ENCODE results near the gene LIMK1. TPM values are rescaled to one million over a fixed set of nuclear protein-coding genes. Genes with fewer than 3 reads are reported as not detected.

Gene LIMK1
- total and polyA plus RNA-seq, 9 donors, result 7.6 to 38.7 (median 28.8) TPM

DNA sequence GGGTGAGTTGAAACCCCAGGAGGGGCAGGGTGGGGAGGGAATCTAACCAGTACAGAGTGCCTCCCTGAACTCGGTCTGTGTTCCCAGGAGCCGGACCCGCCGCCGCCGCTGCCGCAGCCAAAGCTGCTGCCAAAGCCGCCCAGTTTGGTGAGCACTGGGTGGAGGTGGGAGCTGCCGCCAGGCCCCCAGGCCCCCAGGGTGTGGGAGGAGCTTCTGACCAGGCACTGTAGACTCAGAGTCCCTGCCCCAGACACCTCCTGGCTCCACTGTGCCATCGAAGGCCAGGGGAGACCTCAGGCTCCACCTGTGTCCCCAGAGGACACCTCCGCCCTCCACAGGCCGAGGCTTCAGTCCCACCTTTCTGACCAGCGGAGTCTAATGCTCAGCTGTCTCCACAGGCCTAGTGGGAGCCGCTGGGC is 20.4 kb upstream of the LIMK1 start:
- no peak for DNase-seq
- Histone ChIP-seq H3K27ac (peak overlapping the region in 1 of 2 donors; percentile 36), H3K9me3 (no peaks in the 10 kb centered on the region), H3K36me3 (no peaks in the 10 kb centered on the region), H3K27me3 (no peaks in the 10 kb centered on the region), H3K4me3 (no peak overlapping the region), H3K4me1 (ENCODE audit: insufficient read depth) (peaks cover 6% of the 10 kb centered on the region)
- TF ChIP-seq POLR2A (IDR thresholded peaks at IDR 0.05) (no peak), EP300 (IDR thresholded peaks at IDR 0.05) (no peak)
- TF ChIP-seq, protein P1, sequence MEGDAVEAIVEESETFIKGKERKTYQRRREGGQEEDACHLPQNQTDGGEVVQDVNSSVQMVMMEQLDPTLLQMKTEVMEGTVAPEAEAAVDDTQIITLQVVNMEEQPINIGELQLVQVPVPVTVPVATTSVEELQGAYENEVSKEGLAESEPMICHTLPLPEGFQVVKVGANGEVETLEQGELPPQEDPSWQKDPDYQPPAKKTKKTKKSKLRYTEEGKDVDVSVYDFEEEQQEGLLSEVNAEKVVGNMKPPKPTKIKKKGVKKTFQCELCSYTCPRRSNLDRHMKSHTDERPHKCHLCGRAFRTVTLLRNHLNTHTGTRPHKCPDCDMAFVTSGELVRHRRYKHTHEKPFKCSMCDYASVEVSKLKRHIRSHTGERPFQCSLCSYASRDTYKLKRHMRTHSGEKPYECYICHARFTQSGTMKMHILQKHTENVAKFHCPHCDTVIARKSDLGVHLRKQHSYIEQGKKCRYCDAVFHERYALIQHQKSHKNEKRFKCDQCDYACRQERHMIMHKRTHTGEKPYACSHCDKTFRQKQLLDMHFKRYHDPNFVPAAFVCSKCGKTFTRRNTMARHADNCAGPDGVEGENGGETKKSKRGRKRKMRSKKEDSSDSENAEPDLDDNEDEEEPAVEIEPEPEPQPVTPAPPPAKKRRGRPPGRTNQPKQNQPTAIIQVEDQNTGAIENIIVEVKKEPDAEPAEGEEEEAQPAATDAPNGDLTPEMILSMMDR (IDR thresholded peaks at IDR 0.05), result no peak
- intact Hi-C loops (cut with DNase I), result loop anchor here in 3 of 4 donors (10.0 kb wide), 3 partner anchors 102 to 342 kb away; no protein-coding TSS in a partner anchor
- 89 to 94% (median 90%) methylated on average over 14 of the region's 14 CpGs for WGBS, 3 donors

DNA sequence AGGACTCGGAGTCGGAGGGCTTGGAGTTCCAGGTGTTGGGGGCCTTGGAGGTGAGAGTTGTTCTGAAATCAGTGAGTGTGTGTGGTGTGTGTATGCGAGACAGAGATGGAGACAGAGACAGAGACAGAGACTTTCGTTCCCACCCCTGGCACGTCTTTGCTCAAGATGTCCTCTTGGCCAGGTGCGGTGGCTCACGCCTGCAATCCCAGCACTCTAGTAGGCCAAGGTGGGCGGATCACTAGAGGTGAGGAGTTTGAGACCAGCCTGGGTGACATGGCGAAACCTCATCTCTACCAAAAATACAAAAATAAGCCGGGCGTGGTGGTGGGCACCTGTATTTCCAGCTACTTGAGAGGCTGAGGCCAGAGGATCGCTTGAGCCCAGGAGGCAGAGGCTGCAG is 20.0 kb upstream of the LIMK1 start:
- TF ChIP-seq POLR2A (IDR thresholded peaks at IDR 0.05), result no peak
- TF ChIP-seq EP300 (IDR thresholded peaks at IDR 0.05), result no peak
- no peaks in the 10 kb centered on the region for H3K36me3 ChIP-seq
- no peak for DNase-seq
- H3K4me1 ChIP-seq (ENCODE audit: insufficient read depth), result peaks cover 6% of the 10 kb centered on the region
- H3K4me3 ChIP-seq, result no peak overlapping the region
- intact Hi-C loops (cut with DNase I), result loop anchor here in 3 of 4 donors (10.0 kb wide), 3 partner anchors 101 to 341 kb away; no protein-coding TSS in a partner anchor
- no peaks in the 10 kb centered on the region for H3K27me3 ChIP-seq
- no peak overlapping the region for H3K27ac ChIP-seq
- H3K9me3 ChIP-seq, result no peaks in the 10 kb centered on the region
- 92 to 97% (median 95%) methylated on average over 12 of the region's 12 CpGs for WGBS, 3 donors

DNA sequence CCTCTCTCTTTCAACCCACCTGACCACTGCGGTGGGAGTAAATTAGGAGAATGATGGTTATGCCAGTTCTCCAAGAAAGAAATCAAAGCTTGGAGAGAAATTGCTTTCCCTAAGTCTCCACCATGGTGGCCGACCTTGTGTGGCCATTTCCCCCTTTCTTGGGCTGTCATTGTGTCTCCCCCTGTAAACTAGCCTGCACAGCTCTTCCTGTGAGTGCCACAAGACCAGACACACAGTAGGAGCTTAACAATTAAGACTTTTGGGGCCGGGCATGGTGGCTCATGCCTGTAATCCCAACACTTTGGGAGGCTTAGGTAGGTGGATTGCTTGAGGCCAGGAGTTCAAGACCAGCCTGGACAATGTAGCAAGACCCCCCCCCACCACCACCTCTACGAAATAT is 18.9 kb upstream of the LIMK1 start:
- 81 to 93% (median 90%) methylated on average over 4 of the region's 4 CpGs for WGBS, 3 donors
- intact Hi-C loops (cut with DNase I), result loop anchor here in 3 of 4 donors (5.0 to 10.0 kb wide), 4 partner anchors 100 to 340 kb away; no protein-coding TSS in a partner anchor

DNA sequence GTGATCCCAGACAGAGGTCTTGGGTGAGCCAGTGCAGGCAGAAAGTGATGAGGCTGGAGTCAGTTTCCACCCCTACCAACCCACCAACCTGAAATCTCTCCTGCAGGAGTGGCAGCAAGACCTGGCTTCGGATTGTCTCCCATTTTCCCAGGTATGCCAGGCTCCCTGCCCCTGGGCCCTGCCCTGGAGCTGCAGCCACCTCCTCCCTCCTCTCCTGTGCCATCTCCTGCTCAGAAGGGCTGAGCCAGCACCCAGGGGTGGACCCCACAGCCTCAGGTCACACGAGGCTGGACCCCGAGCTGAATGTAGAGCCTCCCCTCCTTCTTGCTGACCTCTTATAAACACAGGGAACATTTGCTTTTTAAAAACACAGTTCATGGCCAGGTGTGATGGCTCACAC is 17.0 kb upstream of the LIMK1 start:
- 88 to 94% (median 93%) methylated on average over 3 of the region's 3 CpGs for WGBS, 3 donors
- intact Hi-C loops (cut with DNase I), result loop anchor here in 3 of 4 donors (5.0 to 10.0 kb wide), 4 partner anchors 98 to 338 kb away; no protein-coding TSS in a partner anchor
- H3K36me3 ChIP-seq, result no peaks in the 10 kb centered on the region
- peaks cover 6% of the 10 kb centered on the region for H3K4me1 ChIP-seq (ENCODE audit: insufficient read depth)
- no peaks in the 10 kb centered on the region for H3K9me3 ChIP-seq
- H3K4me3 ChIP-seq, result no peak overlapping the region
- no peaks in the 10 kb centered on the region for H3K27me3 ChIP-seq
- no peak for DNase-seq
- TF ChIP-seq EP300 (IDR thresholded peaks at IDR 0.05) (no peak), POLR2A (IDR thresholded peaks at IDR 0.05) (no peak)
- no peak overlapping the region for H3K27ac ChIP-seq

More for the DNA sequence above, 18.9 kb upstream of the LIMK1 start:
- H3K27ac ChIP-seq, result no peak overlapping the region
- DNase-seq, result no peak
- peaks cover 6% of the 10 kb centered on the region for H3K4me1 ChIP-seq (ENCODE audit: insufficient read depth)
- H3K27me3 ChIP-seq, result no peaks in the 10 kb centered on the region
- H3K9me3 ChIP-seq, result no peaks in the 10 kb centered on the region
- H3K36me3 ChIP-seq, result no peaks in the 10 kb centered on the region
- no peak overlapping the region for H3K4me3 ChIP-seq
- TF ChIP-seq POLR2A (IDR thresholded peaks at IDR 0.05) (no peak), EP300 (IDR thresholded peaks at IDR 0.05) (no peak)
- TF ChIP-seq, protein P1 (IDR thresholded peaks at IDR 0.05), result no peak

DNA sequence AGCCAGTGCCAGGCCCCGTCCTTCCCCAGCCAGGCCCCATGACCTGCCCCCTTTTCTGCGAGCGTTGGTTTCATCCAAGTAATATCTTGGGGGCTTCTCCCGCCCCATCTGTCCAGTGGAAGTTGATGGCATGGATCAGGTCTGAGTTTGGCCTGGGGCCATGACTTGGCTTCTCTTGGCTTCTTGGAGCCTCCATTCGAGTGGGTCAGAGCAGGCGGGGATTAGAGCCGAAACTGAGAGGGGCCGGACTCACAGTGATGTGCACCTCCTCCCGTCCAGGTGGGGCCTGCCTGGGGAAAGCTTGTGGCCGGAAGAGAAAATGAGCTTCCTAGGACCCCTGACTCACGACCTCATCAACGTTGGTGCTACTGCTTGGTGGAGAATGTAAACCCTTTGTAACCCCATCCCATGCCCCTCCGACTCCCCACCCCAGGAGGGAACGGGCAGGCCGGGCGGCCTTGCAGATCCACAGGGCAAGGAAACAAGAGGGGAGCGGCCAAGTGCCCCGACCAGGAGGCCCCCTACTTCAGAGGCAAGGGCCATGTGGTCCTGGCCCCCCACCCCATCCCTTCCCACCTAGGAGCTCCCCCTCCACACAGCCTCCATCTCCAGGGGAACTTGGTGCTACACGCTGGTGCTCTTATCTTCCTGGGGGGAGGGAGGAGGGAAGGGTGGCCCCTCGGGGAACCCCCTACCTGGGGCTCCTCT is 15.1 kb upstream of the LIMK1 start:
- TF ChIP-seq POLR2A (IDR thresholded peaks at IDR 0.05) (no peak), EP300 (IDR thresholded peaks at IDR 0.05) (no peak)
- TF ChIP-seq, protein P1 (IDR thresholded peaks at IDR 0.05), result no peak
- DNase-seq, result peak in 3 of 5 donors; percentile 43 to 52 (median 44)
- no peaks in the 10 kb centered on the region for H3K9me3 ChIP-seq
- WGBS, 3 donors, result 88 to 91% (median 88%) methylated on average over 20 of the region's 20 CpGs
- no peaks in the 10 kb centered on the region for H3K27me3 ChIP-seq
- H3K36me3 ChIP-seq, result no peaks in the 10 kb centered on the region
- no peak overlapping the region for H3K4me3 ChIP-seq
- no peaks in the 10 kb centered on the region for H3K4me1 ChIP-seq (ENCODE audit: insufficient read depth)
- intact Hi-C loops (cut with DNase I), result loop anchor here in 3 of 4 donors (5.0 to 10.0 kb wide), 4 partner anchors 96 to 336 kb away; no protein-coding TSS in a partner anchor
- no peak overlapping the region for H3K27ac ChIP-seq
